HG03064 (cell line): ENCODE results near the gene AUP1.

ENCODE experiments used
- ATAC-seq: cut with Tn5 transposase; IDR thresholded peaks from one replicate; pipeline ENCODE4 v1.9.1; 2021; ENCODE audit warnings: low read depth; ENCODE audit not compliant: unreplicated experiment

Gene AUP1

DNA sequence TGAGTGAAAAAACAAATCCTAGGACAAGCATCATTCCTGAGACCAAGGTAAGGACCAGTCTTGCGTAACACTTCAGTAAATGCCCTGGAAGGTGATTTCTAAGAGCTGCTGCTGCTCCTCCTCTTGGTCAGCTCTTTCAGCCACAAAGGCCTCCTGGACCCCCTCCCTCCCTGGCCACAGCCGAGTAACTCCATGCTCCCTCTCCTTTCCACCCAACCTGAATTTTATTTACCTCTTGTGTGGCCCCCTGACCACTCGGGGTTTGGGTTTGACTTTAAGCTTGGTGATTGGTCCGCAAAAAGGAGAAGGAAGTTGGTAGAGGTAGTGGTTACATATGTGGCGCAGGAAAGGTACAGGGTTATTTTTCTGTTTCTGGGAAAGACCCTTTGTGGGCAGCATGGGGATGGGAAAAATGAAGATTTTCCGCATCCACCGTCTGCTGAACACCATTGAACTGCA, 9.4 kb upstream of the AUP1 start:
- ATAC-seq: no peak

- no peak for ATAC-seq
Observed at GRCh38 chr2:74537140-74537539, 7.6 kb upstream of the AUP1 start.

DNA sequence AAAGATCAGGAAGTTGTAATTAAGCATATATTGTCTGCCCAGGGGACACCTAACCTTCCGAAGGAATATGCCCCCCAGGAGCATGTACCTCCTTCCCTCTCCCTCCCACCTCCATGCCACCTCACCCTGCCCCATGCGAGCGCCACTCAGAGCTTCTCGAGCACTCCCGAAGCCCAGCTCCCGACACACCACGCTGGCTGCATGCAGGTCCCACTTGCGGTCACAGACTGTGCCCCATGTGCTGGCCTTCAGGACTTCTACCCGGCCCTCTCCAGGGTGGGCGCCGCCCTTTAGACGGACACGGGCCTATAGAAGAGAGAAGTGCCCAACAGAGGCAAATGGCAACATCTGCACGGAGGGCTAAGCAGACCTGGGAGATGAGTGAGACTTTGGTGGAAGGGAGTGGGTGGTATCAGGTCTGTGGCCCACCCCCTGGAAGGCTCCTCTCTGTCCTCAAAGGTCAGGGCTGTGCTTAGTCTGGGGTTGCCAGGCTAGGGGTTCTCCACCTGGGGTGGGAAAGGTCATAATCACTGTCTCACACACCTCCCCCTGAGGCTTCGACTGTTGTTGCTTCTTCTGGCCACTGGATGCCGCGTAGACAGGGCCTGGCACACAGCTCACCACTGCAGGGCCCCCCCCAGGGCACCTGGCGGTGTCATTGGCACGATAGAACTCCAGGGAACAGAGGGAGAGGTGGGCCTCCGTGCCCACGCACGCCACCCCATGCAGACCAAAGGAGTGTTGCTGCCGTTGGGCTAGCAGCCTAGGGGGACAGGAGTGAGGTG, 6.9 kb upstream of the AUP1 start:
- no peak for ATAC-seq

GRCh38 chr2:74535440-74535965, 6.0 kb upstream of the AUP1 start:
- no peak for ATAC-seq

DNA sequence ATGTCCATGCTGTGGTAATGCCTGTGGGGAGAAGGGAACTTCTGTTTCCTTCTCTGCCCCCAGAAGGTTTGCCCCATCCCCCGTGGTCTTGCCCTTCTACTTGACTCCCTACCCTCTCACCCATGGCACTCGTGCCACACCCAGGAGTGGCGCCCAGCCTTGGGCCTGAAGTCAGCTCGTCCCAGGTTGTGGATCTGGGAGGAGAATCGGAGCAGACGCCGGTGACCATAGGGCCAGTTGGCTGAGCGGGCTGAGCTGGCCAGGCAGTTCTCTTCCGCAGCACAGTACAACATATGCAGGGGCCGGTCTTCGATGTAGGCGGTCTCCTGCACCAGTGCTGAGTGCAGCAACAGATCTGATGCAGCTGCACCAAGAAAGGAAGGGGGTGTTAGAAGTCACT, 4.9 kb upstream of the AUP1 start:
- ATAC-seq: no peak

GRCh38 chr2:74533464-74533863, 4.0 kb upstream of the AUP1 start:
- no peak for ATAC-seq

DNA sequence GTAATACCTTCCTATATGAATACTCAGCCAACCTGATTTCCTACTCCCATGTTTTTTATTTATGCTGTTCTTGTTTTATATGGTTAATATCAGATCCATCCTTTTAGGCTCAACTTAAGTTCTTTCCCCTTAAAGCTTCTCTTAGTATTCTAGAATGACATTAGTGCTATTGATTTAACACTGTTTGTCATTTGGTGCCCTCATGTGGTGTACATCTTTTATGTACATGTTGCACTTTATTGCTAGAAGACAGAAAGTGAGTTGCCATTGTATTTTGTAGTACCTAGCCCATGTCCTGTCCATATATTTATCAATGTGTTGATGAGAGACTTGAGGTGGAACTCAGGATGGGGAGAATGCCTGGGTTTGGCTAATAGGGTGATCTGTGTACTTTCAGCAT, 2.7 kb upstream of the AUP1 start:
- no peak for ATAC-seq

DNA sequence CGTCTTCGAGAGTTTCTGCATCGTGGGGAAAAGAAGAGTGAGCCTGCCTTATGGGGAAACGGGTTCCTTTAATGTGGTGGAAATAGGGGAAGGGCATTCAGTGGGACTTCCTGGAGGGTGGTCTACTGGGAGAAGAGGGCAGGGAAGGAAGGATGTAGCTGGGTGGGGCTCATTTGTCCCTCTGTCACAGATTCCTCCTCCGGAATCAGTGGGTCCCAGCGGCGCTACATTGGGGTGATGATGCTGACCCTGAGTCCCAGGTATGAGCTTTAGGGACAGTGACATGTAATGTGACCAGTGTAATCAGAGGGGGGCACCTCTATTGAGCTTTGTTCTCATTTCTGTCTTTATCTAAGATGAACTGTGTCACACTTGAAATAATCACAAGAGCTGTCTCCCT, 2.2 kb upstream of the AUP1 start:
- ATAC-seq: no peak

DNA sequence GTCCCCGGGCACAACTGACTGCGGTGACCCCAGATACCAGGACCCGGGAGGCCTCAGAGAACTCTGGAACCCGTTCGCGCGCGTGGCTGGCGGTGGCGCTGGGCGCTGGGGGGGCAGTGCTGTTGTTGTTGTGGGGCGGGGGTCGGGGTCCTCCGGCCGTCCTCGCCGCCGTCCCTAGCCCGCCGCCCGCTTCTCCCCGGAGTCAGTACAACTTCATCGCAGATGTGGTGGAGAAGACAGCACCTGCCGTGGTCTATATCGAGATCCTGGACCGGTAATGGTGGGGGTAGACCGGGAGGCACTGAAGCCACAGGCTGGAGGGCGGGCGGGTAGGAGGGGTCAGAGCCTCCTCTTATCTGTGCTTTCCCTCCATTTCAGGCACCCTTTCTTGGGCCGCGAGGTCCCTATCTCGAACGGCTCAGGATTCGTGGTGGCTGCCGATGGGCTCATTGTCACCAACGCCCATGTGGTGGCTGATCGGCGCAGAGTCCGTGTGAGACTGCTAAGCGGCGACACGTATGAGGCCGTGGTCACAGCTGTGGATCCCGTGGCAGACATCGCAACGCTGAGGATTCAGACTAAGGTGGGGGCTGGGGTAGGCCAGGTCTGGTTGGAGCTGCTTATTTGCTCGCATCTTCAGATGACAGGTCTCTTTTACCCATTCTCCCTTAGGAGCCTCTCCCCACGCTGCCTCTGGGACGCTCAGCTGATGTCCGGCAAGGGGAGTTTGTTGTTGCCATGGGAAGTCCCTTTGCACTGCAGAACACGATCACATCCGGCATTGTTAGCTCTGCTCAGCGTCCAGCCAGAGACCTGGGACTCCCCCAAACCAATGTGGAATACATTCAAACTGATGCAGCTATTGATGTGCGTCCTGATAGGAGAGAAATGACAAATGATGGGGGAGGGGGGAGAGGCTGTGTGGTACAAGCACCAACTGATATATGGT, 1.0 kb upstream of the AUP1 start:
- ATAC-seq: no peak

DNA sequence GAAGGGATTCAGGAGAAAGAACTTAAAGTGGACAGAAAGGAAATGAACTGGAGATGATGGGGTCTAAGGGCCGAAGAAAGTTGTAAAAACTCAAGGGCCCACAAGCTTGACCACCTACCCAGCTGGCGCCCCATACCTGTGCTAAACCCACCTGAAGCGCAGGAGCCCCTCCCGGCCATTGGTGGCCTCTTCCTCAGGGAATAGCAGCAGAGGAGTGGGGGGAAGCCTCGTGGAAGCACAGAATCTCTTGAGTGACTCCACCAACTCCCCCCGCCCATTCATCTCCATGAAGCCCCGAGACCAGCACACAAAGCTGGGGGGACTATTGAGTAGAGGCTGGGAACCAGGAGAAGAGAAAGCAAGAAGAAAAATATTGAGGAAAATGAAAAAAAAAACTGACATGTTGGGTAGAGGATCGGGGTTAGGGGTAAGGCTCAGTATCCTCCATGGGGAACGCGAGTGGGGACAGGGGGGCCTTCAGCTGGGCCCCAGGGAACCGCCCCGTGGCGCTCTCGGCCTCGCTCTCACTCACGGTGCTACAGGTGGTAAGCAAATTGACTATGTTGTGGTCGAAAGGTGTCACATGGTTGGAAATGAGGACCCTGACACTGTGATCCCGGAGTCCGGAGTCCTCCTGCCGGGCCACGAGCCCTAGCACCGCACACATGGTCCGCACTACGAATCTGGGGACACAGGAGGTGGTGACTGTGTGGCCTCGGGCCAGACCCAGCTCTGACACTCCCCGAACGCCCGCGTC, 728 bp downstream of the AUP1 start:
- ATAC-seq: peak; percentile 7

DNA sequence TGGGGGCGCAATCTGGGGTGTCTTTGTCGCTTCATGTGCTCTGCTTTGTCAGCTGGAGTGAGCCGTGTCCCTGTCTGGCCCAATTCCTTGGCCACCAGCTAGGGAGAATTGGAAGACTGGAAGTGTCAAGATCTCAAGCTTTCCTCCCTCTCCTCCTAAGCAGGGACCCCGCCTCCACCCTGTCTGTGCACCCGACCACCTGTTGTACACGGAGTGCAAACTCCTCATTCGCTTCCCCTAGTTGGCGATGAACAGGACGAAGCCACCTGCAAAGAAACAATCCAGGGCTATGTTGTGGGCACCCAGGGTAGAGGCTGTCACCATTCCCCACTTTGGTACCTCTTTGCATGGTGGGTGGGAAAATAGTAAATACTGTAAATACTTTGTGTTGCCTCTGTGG, 1.8 kb downstream of the AUP1 start:
- ATAC-seq: no peak

DNA sequence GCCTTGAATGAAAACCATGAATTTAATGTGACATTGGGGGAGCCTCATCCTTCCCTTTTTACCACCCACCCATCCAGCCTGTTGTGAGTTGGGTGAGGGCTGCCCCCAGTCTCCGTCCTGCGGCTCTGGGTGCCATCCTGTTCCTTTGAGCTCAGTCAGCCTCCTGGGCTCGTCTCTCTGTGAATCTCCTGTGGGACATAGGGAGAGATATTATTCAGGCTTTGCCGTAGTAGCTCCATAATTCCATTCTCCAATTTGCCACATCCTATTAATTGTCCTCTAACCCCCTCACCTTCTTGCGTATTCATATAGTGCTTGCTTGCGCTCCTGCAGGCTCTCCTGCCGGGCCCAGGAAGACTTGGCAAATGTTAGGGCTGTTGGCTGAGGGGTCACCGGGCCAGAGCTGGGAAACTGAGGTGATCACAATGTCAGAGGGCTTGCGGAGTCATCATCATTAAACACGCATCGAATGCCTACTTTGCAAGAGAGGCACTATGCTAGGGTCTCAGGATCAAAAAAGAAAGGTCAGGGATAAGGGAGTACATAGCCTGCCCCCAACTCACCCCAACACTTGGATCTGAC, 2.8 kb downstream of the AUP1 start:
- ATAC-seq: no peak

GRCh38 chr2:74525717-74526648, 3.5 kb downstream of the AUP1 start, which contains the start of gene DQX1:
DQX1 (minus strand) TSS chr2:74526231; CDS start chr2:74525729, 502 bp downstream.
- ATAC-seq: no peak

DNA sequence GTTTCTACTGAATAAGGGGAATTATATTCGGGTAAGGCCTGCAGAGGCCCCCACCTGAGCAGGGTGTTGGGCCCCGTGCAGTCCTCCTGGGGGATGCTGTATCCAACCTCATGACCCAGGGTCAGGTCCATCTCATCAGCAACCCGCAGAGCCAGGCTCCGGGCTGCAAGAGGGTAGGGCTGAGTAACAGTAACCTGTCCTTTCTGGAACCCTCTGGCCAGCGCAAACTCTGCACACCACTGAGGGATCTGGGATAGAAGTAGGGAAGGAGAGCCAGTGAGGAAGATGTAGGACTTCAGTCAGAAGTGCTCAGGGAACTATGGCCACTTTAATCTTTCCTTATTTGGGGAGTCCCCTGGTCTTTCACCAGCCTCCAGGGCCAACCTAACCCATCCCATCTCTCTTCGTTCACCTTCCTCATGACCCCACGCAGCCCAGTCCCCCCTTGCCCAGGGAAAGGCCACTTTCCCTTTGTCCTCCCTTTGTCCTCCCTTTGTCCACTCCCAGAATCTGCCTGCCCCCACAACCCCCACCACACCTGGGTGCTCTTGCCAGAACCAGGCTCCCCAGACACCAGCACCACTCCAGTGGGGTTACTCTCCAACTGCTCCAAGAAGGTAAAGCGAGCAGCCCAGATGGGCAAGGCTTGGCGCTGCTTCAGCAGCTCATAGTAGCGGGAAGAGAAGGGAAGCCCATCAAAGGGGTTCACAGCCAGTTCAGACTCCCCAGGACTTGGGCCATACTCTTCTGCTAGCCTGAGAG, 4.4 kb downstream of the AUP1 start:
- ATAC-seq: no peak

DNA sequence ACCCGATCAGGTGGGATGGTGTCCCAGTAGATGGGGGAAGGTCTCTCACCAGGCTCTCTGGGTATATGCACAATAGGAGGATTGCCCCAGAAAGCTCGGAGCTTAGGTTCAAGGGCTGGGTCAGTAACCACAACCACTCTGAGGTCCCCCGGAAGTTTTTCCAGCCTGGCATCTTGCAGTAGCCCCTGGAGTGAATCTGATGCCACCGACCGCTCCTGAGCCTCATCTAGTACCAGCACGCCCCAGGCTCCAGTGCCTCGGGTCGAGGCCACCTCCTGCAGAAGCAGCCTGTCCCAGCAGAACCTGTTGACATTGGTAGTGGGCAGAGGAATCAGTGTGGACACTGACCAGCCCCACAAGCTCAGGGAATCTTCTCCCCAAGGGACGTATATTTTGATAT, 5.5 kb downstream of the AUP1 start:
- ATAC-seq: no peak

- no peak for ATAC-seq
Observed at GRCh38 chr2:74522516-74522915, 7.0 kb downstream of the AUP1 start.

GRCh38 chr2:74516650-74517049, 12.9 kb downstream of the AUP1 start:
- no peak for ATAC-seq

GRCh38 chr2:74515981-74516633, 13.4 kb downstream of the AUP1 start:
- ATAC-seq: no peak
